PC-9 (cell line): Measurements from ENCODE around the gene SIX2. TPM values are rescaled to one million over a fixed set of nuclear protein-coding genes. Genes with fewer than 3 reads are reported as not detected.
A peak's percentile ranks its signal among the peaks of the same experiment; 100 is the strongest.

ENCODE experiments used
- BruUV-seq: library from RNA; stranded (reverse); fragments of 400-500 nt; replicated peaks from 2 replicates; lab custom pipeline; 2021; lab: Mats Ljungman, UMichigan
- CTCF ChIA-PET: fragments of 300-600 bp; sonication (Branson Sonifier 250); formaldehyde crosslinking; loops from one replicate; lab custom pipeline; 2022; ENCODE audit warnings: antibody characterized with exemption; lab: Charles Lee
- POLR2A ChIA-PET: fragments of 300-600 bp; sonication (Branson Sonifier 250); formaldehyde crosslinking; loops from one replicate; lab custom pipeline; 2022; ENCODE audit warnings: antibody characterized with exemption; ENCODE audit not compliant: unreplicated experiment; lab: Charles Lee
- DNase-seq, 2 experiments: peaks; one replicate each; pipeline versions ENCODE4 v3.0.0 to v3.0.0-alpha.2; 2015 to 2022; ENCODE audit warnings: mixed read lengths in 1 of 2
- H2AFZ ChIP-seq: fragments of 200-600 bp; sonication (generic); 2 replicates; pipeline ENCODE4 v1.8.1; 2017; ENCODE audit warnings: antibody characterized with exemption
- H3F3A ChIP-seq: fragments of 200-600 bp; sonication (generic); 2 replicates; pipeline ENCODE4 v1.8.1; 2017; ENCODE audit warnings: antibody characterized with exemption, mild to moderate bottlenecking, low read depth; ENCODE audit not compliant: insufficient read depth
- H3K27ac ChIP-seq: fragments of 200-600 bp; sonication (generic); 2 replicates; pipeline ENCODE4 v1.6.1; 2016; ENCODE audit warnings: mixed run types
- H3K27me3 ChIP-seq: fragments of 200-600 bp; sonication (generic); 2 replicates; pipeline ENCODE4 v1.6.1; 2016; ENCODE audit warnings: low read depth, mixed run types; ENCODE audit not compliant: insufficient read depth
- H3K36me3 ChIP-seq: fragments of 200-600 bp; sonication (generic); 2 replicates; pipeline ENCODE4 v1.6.1; 2016; ENCODE audit warnings: low read depth, mixed run types
- H3K4me1 ChIP-seq: fragments of 200-600 bp; sonication (generic); replicated peaks from 2 replicates; pipeline ENCODE4 v1.6.1; 2016; ENCODE audit warnings: mixed run types; ENCODE audit not compliant: insufficient read depth
- H3K4me2 ChIP-seq: fragments of 200-600 bp; sonication (generic); 2 replicates; pipeline ENCODE4 v1.6.1; 2017; ENCODE audit warnings: mixed run types
- H3K4me3 ChIP-seq: fragments of 200-600 bp; sonication (generic); 2 replicates; pipeline ENCODE4 v1.6.1; 2016; ENCODE audit warnings: mixed run types
- H3K79me2 ChIP-seq: fragments of 200-600 bp; sonication (generic); 2 replicates; pipeline ENCODE4 v1.6.1; 2017; ENCODE audit warnings: low read depth, mixed run types
- H3K9me2 ChIP-seq: fragments of 200-600 bp; sonication (generic); 2 replicates; pipeline ENCODE4 v1.8.1; 2017; ENCODE audit warnings: mild to moderate bottlenecking; ENCODE audit not compliant: insufficient read depth
- H3K9me3 ChIP-seq: fragments of 200-600 bp; sonication (generic); 2 replicates; pipeline ENCODE4 v1.8.1; 2016; ENCODE audit warnings: low read depth; ENCODE audit not compliant: insufficient read depth
- H4K20me1 ChIP-seq: fragments of 200-600 bp; sonication (generic); 2 replicates; pipeline ENCODE4 v1.8.1; 2017; ENCODE audit not compliant: insufficient read depth
- EZH2 ChIP-seq: fragments of 200-600 bp; sonication (generic); IDR thresholded peaks from 2 replicates; pipeline ENCODE4 v1.8.0; 2017; ENCODE audit warnings: antibody characterized with exemption, low read depth
- intact Hi-C: fragments of 100-400 bp; cut with micrococcal nuclease; formaldehyde crosslinking; loops from one replicate; pipeline ENCODE4 v1.10.0; 2022; ENCODE audit not compliant: unreplicated experiment
- total RNA-seq: library from RNA; stranded (reverse); gene quantifications from 2 replicates; pipeline ENCODE4 v1.2.3, GENCODE V29; 2021
- TF ChIP-seq, protein P1 (sequence below): fragments of 200-600 bp; sonication (generic); conservative IDR thresholded peaks from 2 replicates; pipeline ENCODE4 v1.6.1; 2017; ENCODE audit warnings: mixed run types, antibody characterized with exemption, mild to moderate bottlenecking, moderate library complexity

The SIX2 gene
- total RNA-seq, 1 experiment from 2014 or later, result 10.2 TPM

DNA sequence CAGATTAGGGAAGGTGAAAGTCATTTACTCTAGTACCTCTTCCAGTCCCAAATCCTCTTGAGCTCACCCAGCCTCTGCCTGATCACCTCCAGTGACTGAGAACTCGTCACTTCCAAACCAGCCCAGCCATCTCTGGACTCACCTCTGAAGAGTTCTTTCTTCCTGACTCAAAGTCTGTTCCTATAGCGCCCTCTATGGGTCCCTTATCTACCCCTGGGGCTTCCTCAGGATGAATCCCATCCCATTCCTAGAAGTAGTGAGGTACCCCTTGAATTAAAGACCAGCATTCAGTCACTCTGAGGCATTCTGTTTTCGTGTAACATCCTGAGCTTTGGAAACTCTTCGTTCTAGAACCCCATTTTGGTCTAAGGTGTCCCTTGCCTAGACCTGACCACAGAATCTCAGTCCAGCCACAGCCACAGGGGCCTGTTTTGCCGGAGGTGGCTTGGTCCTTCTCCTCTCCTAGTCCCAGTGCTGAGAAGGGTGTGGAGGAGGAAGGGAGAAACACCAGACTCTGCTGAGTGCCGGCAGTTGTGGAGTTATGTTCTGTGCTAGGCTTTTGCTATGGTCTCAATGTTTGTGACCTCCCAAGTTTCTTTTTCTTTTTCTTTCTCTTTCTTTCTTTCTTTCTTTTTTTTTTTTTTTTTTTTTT is 35.1 kb downstream of the SIX2 start:
- TF ChIP-seq, protein P1, sequence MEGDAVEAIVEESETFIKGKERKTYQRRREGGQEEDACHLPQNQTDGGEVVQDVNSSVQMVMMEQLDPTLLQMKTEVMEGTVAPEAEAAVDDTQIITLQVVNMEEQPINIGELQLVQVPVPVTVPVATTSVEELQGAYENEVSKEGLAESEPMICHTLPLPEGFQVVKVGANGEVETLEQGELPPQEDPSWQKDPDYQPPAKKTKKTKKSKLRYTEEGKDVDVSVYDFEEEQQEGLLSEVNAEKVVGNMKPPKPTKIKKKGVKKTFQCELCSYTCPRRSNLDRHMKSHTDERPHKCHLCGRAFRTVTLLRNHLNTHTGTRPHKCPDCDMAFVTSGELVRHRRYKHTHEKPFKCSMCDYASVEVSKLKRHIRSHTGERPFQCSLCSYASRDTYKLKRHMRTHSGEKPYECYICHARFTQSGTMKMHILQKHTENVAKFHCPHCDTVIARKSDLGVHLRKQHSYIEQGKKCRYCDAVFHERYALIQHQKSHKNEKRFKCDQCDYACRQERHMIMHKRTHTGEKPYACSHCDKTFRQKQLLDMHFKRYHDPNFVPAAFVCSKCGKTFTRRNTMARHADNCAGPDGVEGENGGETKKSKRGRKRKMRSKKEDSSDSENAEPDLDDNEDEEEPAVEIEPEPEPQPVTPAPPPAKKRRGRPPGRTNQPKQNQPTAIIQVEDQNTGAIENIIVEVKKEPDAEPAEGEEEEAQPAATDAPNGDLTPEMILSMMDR, result peak; percentile 88
- no peak for TF ChIP-seq EZH2
- POLR2A ChIA-PET, result no interaction called here
- CTCF ChIA-PET, result interaction anchor here (0.6 to 1.6 kb wide), 3 partner anchors 495 to 732 kb away, joined by 3 to 6 read pairs (median 5); no protein-coding TSS in a partner anchor
- Histone ChIP-seq H4K20me1 (no peaks in the 10 kb centered on the region), H3K27ac (no peak overlapping the region), H3F3A (no peaks in the 10 kb centered on the region), H3K9me3 (no peaks in the 10 kb centered on the region), H3K27me3 (no peaks in the 10 kb centered on the region), H3K79me2 (no peaks in the 10 kb centered on the region), H2AFZ (no peak overlapping the region), H3K36me3 (no peaks in the 10 kb centered on the region), H3K4me2 (no peak overlapping the region), H3K9me2 (no peaks in the 10 kb centered on the region), H3K4me1 (no peaks in the 10 kb centered on the region), H3K4me3 (no peak overlapping the region)
- no TSS peak for BruUV-seq
- DNase-seq, result peak; percentile 50 to 77
- intact Hi-C loops, result loop anchor here (1.0 to 2.0 kb wide), 2 partner anchors 582 to 731 kb away; no protein-coding TSS in a partner anchor

DNA sequence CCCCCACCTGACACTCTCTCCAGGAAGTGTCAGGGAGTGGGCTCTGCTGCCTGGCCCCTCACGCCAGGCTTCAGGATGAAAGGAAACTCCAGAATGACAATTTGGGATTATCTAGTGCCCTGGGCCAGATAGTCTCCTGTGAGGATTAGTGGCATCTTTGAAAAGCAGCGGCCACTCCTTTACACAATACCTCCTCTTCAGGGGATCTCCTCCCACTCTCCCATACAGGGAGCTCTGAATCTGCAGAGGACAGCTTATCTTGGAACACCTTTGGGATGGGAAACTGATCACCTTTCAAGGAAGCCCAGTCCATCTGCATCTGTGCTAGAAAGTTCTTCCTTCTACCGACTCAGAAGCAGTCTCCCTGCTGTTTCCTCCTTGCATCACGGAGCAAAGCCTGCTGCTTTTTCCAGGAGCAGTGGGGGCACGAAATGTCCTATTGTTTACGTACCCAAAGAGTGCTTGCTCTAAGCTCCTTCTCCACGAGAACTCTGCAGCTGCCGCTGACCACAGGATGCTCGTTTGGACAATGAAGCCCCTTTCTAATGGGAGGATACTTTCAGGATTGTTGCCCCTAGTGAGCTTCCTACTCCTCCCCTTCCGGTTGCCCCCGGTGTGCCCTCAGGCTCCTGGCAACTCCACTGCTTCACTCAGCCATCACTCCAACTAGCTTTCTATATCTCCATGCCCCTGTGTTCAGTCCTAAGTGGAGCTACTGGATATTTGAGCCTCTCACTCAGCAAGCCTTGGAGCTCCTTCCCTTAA is 36.3 kb downstream of the SIX2 start:
- no peaks in the 10 kb centered on the region for H3K9me3 ChIP-seq
- H3K4me1 ChIP-seq, result no peaks in the 10 kb centered on the region
- CTCF ChIA-PET, result interaction anchor here (0.5 to 1.6 kb wide), 6 partner anchors 9 to 581 kb away, joined by 3 to 6 read pairs (median 4); no protein-coding TSS in a partner anchor
- no TSS peak for BruUV-seq
- no peaks in the 10 kb centered on the region for H3K27me3 ChIP-seq
- no peaks in the 10 kb centered on the region for H3K9me2 ChIP-seq
- H3K4me3 ChIP-seq, result no peak overlapping the region
- H3K4me2 ChIP-seq, result no peak overlapping the region
- no peaks in the 10 kb centered on the region for H3F3A ChIP-seq
- H3K27ac ChIP-seq, result no peak overlapping the region
- H4K20me1 ChIP-seq, result no peaks in the 10 kb centered on the region
- H3K36me3 ChIP-seq, result no peaks in the 10 kb centered on the region
- intact Hi-C loops, result no loop called here
- H2AFZ ChIP-seq, result no peak overlapping the region
- TF ChIP-seq EZH2, result no peak
- TF ChIP-seq, protein P1, result no peak
- POLR2A ChIA-PET, result interaction anchor here (0.5 kb wide), 1 partner anchor 977 kb away, joined by 5 read pairs; the partner anchor contains the start of gene LRPPRC
- no peak for DNase-seq
- no peaks in the 10 kb centered on the region for H3K79me2 ChIP-seq

GRCh38 chr2:44970846-44971450 is 38.3 kb downstream of the SIX2 start:
- H4K20me1 ChIP-seq, result no peaks in the 10 kb centered on the region
- H3K27me3 ChIP-seq, result no peaks in the 10 kb centered on the region
- no peaks in the 10 kb centered on the region for H3K9me2 ChIP-seq
- no peak overlapping the region for H3K4me3 ChIP-seq
- TF ChIP-seq, protein P1, result no peak
- TF ChIP-seq EZH2, result no peak
- POLR2A ChIA-PET, result no interaction called here
- no peak overlapping the region for H3K4me2 ChIP-seq
- no peak overlapping the region for H2AFZ ChIP-seq
- no peaks in the 10 kb centered on the region for H3K4me1 ChIP-seq
- H3K9me3 ChIP-seq, result no peaks in the 10 kb centered on the region
- no peak overlapping the region for H3K27ac ChIP-seq
- intact Hi-C loops, result no loop called here
- H3K79me2 ChIP-seq, result no peaks in the 10 kb centered on the region
- no TSS peak for BruUV-seq
- CTCF ChIA-PET, result interaction anchor here (1.1 kb wide), 1 partner anchor 13 kb away, joined by 3 read pairs; no protein-coding TSS in a partner anchor
- H3F3A ChIP-seq, result no peaks in the 10 kb centered on the region
- no peak for DNase-seq
- H3K36me3 ChIP-seq, result no peaks in the 10 kb centered on the region
